HL-60 (cell line): ENCODE data around the gene NBDY.

Source experiments
- DNase-seq, 2 experiments: peaks; one replicate each; pipeline ENCODE4 v3.0.0-alpha.2; 2010 to 2020; ENCODE audit warnings: low read depth in 1 of 2, low spot score in 1 of 2
- H3K27ac ChIP-seq: fragments of 250-450 bp; sonication (Bioruptor Pico); replicated peaks from 2 replicates; pipeline ENCODE4 v1.5.1; 2020; ENCODE audit warnings: mild to moderate bottlenecking, moderate library complexity
- H3K27me3 ChIP-seq: fragments of 250-450 bp; sonication (Bioruptor Pico); 2 replicates; pipeline ENCODE4 v1.5.1; 2021; ENCODE audit warnings: mild to moderate bottlenecking, moderate library complexity; ENCODE audit not compliant: insufficient read depth, poor library complexity, severe bottlenecking
- H3K4me3 ChIP-seq: replicated peaks from 2 replicates; pipeline ENCODE4 v1.5.1; 2011; ENCODE audit warnings: mild to moderate bottlenecking, control low read depth, low read length; ENCODE audit not compliant: insufficient read depth
- CTCF ChIP-seq: IDR thresholded peaks from one replicate; pipeline ENCODE4 v1.5.1; 2011; ENCODE audit warnings: low read length, control low read depth, inconsistent platforms; ENCODE audit not compliant: insufficient read depth
- GABPA ChIP-seq: IDR thresholded peaks from 2 replicates; pipeline ENCODE4 v1.6.1; 2012; ENCODE audit warnings: low read depth
- POLR2AphosphoS5 ChIP-seq: IDR thresholded peaks from 2 replicates; pipeline ENCODE4 v1.6.1; 2012; ENCODE audit warnings: low read depth
- REST ChIP-seq: IDR thresholded peaks from 2 replicates; pipeline ENCODE4 v1.6.1; 2012; ENCODE audit warnings: low read depth; ENCODE audit not compliant: insufficient replicate concordance
- SPI1 ChIP-seq: IDR thresholded peaks from 2 replicates; pipeline ENCODE4 v1.6.1; 2012; ENCODE audit warnings: low read depth, mild to moderate bottlenecking, borderline replicate concordance

NBDY gene

GRCh38 chrX:56746996-56747395, 18.0 kb downstream of the NBDY start:
- H3K27me3 ChIP-seq: no peaks in the 10 kb centered on the region
- H3K27ac ChIP-seq: no peak overlapping the region
- no peak for DNase-seq
- no peak overlapping the region for H3K4me3 ChIP-seq
- TF ChIP-seq CTCF (no peak), POLR2AphosphoS5 (no peak), SPI1 (no peak), GABPA (no peak), REST (no peak)

GRCh38 chrX:56751071-56751470, 22.0 kb downstream of the NBDY start:
- DNase-seq: no peak
- H3K4me3 ChIP-seq: no peak overlapping the region
- H3K27me3 ChIP-seq: no peaks in the 10 kb centered on the region
- no peak for TF ChIP-seq POLR2AphosphoS5
- TF ChIP-seq SPI1: no peak
- TF ChIP-seq REST: no peak
- no peak overlapping the region for H3K27ac ChIP-seq

- no peak overlapping the region for H3K4me3 ChIP-seq
- H3K27me3 ChIP-seq: no peaks in the 10 kb centered on the region
- TF ChIP-seq SPI1 (no peak), CTCF (no peak), POLR2AphosphoS5 (no peak), GABPA (no peak), REST (no peak)
- no peak overlapping the region for H3K27ac ChIP-seq
- DNase-seq: no peak
Observed at GRCh38 chrX:56757327-56757726, 28.3 kb downstream of the NBDY start.

- no peak for TF ChIP-seq CTCF
- TF ChIP-seq SPI1: no peak
- no peak for TF ChIP-seq GABPA
- no peak for TF ChIP-seq REST
- TF ChIP-seq POLR2AphosphoS5: no peak
- DNase-seq: no peak
- Histone ChIP-seq H3K27me3 (no peaks in the 10 kb centered on the region), H3K27ac (no peak overlapping the region), H3K4me3 (no peak overlapping the region)
Observed at GRCh38 chrX:56758456-56758855, 29.4 kb downstream of the NBDY start.
